NCI-H1417 treated with DMSO at 0.1 percent for 48 hours (cell line): ENCODE data around the gene ANGPTL8.

Source experiments
- DNase-seq: peaks from one replicate; lab custom pipeline; 2025; lab: John Stamatoyannopoulos, UW

Gene ANGPTL8

GRCh38 chr19:11291415-11291814 is 52.0 kb downstream of the ANGPTL8 start:
- DNase-seq: no peak
